Activated CD4-positive, CD25-positive, alpha-beta regulatory T cell treated with anti-CD3 and anti-CD28 coated beads, Interleukin-2, amount 50 U/mL, for 16 hours (primary cell): Measurements from ENCODE around the gene MYMX.

ENCODE experiments used
- DNase-seq: peaks from one replicate; pipeline ENCODE4 v3.0.0-alpha.2; 2020; ENCODE audit warnings: low read depth, low spot score

MYMX gene

DNA sequence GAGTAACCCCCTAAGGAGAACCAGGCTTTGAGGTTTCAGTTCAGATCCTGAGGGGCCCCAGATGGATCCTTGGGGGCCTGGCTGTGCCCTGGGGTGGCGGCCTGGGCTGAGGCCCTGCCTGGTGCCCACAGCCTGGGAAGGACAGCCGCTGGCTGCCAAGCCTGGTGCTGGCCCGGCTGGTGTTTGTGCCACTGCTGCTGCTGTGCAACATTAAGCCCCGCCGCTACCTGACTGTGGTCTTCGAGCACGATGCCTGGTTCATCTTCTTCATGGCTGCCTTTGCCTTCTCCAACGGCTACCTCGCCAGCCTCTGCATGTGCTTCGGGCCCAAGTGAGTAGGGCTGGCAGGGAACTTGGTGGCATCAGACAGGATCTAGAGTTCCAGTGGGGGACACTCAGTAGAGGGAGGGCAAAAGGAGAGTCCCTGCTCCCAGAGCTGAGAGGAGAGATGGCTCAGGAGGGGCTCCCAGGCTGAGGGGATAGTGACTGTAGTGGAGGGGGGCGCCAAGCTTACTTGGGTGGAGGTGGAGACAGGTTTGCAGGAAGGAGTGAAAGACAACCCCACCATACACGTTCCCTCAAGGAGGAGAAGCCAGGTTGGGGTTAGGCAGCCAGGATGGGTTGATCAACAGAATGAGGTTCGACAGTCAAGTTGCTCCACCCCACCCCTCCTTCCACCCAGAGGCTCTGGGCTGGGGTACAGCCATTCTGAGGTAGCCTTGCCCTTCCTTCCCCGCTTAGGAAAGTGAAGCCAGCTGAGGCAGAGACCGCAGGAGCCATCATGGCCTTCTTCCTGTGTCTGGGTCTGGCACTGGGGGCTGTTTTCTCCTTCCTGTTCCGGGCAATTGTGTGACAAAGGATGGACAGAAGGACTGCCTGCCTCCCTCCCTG is 16.2 kb downstream of the MYMX start:
- DNase-seq = no peak

GRCh38 chr6:44233567-44234100 is 16.9 kb downstream of the MYMX start:
- no peak for DNase-seq

DNA sequence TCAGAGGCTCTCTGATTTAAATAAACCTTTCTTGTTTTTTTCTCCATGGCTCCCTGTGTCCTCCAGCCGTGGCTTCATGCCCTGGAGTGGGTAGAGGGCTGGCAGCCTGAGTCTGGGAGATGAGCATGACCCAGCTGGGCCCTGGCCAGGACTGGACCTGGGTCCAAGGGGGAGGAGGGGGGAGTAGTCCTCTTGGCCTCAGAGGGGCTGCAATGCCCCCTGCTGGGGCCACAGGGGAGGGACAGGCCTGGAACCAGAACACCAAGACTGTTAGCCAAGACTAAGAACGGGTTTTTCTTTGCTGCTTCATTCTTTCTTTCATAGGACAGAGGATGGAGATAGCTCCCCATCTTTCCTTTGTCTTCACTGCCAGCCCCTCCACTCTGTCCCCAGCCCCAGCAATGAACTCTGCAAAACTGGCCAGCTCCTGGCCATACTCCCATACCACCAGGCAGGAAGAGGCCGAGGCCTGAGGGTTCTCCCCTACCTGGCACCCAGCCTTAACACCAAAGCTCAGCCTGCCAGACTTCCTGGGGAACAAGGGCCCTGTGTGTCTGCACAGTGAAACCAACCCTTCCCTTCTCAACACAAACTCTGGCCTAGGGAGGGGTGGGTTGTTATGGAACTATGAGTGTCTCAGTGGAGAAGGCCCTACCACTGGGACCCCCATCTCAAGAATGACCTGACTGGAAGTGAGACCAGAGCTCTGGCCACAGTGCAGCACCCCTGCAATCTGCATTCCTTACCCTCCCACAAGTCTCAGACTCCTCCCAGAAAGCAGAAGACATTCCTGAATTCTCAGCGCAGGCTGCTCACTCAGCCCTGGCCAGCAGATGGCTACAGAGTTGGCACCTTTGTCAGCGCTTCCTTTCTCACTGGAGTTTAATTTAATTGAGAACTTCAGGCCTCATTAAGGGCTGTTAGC is 17.6 kb downstream of the MYMX start:
- DNase-seq = no peak

DNA sequence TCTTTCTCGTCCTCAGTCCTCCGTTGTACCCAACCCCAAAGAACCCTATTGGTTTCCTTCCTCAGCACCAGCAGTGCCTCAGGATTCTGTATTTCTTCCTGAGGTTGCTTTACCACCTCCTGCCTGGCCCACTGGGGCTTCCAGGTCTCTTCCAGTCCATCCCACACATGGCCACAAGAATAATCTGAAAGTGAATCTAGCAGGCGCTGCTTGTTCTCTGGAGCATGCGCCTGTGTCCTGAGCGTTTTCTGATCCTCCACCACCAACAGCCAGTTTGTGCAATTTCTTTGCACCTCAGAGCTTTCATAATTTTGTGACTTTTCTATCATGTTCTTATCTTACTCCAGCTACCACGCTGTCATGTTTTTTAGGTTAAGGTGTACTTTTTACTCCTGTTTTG is 18.5 kb downstream of the MYMX start:
- DNase-seq = no peak

- no peak for DNase-seq
Measured at GRCh38 chr6:44235891-44236516, 19.3 kb downstream of the MYMX start.

DNA sequence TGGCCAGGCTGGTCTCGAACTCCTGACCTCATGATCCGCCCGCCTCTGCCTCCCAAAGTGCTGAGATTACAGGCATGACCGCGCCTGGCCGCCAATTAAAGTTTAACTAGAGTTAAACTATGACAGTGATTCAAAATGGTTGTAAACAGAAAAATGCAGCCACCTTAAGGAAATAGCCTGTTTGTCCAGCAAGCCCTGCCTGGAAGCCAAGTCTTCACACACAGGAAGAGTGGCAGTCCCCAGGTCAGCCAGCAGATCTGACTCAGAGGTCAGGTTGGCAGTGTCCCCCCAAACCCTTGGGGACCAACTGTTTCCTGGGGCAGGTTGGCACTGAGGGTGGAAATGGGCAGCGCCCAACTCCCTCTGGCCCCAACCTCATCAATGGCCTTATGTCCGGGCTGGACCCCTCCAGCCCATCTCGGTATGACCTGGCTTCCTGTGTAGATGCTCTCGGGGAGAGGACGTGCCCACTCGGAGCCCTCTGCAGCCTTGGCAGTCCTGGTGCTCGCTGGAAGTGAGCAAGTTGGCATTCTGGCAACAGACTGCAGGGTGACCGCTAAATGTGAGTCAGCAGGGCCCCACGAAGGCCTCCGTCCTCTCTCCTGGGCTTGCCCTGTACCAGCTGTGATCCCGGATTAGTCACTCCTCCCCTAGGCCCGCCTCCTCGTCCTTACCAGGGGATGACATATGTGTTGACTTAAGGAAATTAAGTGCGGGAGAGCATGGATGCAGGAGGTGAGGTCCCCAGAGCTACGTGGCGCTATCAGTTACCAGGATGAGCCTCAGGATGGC is 20.5 kb downstream of the MYMX start:
- DNase-seq = no peak

DNA sequence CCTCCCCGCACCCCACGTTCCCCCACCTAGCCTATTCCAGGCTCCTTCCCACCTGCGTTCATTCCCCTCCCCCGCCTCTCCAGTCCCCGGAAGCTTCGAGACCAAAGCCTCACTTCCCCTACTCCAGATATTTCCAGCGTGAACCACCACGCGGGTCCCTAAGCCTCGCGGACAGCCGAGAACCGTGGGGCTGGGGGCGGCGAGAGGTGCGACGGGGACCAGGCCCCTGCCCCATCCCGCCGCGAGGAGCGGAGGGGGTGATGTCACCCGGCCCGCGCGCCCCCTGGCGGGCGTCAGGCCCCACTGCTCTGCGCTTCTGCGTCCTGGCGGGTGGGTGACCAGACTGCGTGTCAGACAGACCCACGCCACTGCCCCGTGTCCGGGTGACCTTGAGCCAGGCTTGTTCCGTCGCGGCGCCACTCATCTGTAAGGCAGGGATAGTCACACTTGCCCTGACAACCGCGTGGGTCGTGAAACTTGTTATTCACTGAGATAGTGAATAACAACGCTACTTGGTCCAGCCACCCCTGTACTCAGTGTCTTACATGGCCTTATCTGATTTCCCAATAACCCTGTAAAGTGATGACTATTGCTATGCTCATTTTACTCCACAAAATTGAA is 21.2 kb downstream of the MYMX start:
- DNase-seq = peak; percentile 67

DNA sequence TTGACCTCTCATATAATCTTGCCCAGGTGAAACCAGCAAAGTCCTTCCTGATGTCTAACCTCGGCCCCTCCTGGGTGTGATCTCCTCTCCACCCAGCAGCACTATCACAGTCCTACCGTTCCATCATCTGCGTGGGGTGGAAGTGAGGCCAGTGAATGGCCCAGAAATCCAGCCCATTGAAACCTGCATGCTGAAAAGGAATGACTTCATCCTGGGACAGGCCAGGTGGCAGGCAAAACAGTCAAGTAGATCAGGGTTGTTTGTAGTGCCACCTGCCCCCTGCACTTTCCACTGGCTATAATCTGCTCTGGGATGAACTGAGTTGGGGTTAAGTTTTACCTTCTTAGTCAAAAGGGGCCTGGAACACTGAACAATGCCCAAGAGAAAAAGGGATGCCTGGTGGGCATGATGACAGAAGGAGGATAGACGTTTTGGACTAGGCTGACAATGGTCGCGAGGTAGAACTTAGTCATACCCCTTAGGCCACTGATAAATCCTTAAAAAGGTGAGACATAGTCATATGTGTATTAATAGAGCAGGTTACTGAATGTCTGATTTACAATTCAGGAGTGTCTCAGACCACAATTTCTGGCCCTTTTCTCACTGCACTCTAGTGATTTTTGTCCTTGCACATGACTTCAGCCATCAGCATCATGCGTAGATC is 22.1 kb downstream of the MYMX start:
- DNase-seq = no peak

GRCh38 chr6:44243345-44243744 is 26.6 kb downstream of the MYMX start:
- no peak for DNase-seq

DNA sequence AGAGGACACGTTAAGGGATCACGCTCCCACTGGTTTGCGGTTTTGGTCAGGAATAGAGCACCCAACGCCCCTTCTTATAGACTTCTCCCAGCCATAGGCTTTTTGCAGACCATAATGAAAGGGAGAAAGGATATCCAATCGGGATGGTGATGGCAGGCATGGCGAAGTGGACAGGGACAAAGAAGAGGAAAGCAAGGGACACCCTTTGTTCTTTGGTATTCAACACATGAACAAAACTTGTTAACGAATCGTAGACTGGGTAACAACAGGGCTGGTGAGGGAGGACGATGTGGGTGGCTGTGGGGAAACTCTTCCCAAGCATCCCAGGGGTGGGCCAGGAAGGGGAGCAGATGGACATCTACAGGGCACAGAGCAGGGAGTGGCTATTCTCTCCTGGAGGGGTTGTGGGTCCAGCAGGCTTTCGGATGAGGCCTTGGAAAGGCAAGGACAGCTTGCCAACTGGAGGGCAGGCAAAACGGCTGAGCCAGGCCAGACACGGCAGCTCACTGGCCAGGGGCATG is 28.7 kb downstream of the MYMX start:
- no peak for DNase-seq

- peak; percentile 62 for DNase-seq
Measured at GRCh38 chr6:44245912-44246662, 29.4 kb downstream of the MYMX start.

DNA sequence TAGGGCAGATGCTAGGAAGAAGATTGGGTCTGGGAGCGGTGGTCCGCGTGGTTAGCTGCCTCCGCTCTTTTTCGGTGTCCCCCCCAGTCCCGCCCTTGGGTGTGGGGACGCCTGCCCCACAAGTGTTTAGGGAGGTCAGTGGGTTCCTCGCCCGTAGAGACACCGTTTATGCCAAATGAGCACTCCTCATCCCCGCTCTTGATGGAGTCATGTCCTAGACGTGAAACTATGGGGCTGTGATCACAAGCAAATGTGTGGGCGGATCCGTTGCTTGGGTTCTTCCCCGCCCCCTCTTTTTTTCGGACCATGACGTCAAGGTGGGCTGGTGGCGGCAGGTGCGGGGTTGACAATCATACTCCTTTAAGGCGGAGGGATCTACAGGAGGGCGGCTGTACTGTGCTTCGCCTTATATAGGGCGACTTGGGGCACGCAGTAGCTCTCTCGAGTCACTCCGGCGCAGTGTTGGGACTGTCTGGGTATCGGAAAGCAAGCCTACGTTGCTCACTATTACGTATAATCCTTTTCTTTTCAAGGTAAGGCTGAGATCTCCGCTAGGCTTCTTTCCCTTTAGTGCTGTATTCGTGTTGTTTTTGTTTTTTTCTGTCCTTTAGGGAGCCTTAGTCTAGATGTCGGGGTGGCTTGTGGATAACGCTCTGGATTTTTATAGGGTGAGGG is 30.1 kb downstream of the MYMX start, which contains the start of gene HSP90AB1:
Gene HSP90AB1 (plus strand): TSS at position 439 of the 675 bp plus-strand sequence. CDS start 1,529 bp downstream, outside the sequence.
- peak; percentile 96 for DNase-seq

GRCh38 chr6:44247338-44248302 is 30.9 kb downstream of the MYMX start:
- DNase-seq = peak; percentile 77

DNA sequence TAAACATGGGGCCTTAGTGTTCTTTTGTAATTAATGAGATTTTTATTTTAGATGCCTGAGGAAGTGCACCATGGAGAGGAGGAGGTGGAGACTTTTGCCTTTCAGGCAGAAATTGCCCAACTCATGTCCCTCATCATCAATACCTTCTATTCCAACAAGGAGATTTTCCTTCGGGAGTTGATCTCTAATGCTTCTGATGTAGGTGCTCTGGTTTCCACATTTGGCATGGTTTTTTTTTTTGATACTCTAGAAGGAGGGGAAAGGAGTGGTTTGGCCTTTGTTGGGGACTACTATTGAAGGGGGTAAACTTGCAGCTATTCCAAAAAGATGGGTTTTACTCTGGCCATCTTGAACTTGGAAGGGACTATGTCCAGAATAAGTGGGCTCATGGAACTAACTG is 31.9 kb downstream of the MYMX start:
- no peak for DNase-seq

DNA sequence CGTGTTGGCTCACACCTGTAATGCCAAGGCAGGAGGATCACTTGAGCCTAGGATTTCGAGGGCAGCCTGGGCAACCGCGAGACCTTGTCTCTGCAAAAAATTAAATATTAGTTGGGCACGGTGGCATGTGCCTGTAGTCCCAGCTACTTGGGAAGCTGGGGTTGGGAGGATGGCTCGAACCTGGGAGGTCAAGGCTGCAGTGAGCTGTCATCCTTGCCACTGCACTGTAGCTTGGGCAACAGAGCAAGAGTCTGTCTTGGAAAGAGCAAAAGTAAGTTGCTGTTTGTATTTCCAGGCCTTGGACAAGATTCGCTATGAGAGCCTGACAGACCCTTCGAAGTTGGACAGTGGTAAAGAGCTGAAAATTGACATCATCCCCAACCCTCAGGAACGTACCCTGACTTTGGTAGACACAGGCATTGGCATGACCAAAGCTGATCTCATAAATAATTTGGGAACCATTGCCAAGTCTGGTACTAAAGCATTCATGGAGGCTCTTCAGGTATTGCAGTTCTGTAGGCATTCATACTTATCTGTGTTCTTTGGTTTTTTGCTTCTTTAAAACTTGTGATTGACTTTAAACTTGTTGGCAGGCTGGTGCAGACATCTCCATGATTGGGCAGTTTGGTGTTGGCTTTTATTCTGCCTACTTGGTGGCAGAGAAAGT is 32.5 kb downstream of the MYMX start:
- DNase-seq = no peak

DNA sequence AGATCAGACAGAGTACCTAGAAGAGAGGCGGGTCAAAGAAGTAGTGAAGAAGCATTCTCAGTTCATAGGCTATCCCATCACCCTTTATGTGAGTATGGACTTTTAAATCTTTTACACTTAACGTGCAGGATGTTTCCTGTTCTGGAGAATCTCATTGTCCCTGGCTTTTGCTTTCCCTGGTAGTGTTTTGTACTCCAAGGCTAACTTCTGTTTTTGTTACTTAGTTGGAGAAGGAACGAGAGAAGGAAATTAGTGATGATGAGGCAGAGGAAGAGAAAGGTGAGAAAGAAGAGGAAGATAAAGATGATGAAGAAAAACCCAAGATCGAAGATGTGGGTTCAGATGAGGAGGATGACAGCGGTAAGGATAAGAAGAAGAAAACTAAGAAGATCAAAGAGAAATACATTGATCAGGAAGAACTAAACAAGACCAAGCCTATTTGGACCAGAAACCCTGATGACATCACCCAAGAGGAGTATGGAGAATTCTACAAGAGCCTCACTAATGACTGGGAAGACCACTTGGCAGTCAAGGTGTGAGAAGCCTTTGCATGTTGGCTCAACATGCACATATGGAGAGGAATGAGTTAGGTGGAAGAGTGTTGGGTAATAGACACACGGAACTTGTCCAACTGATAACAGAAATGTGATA is 33.5 kb downstream of the MYMX start:
- DNase-seq = no peak
